DOHH2 (cell line): ENCODE data around the gene CIDEA.

Experiments
- H3F3A ChIP-seq: fragments of 200-600 bp; sonication (generic), shearing (Covaris generic); 2 replicates; pipeline ENCODE4 v1.6.0; 2016; ENCODE audit warnings: antibody characterized with exemption, mild to moderate bottlenecking; ENCODE audit not compliant: control insufficient read depth, insufficient read depth
- H3K27ac ChIP-seq: fragments of 200-600 bp; sonication (generic); 2 replicates; pipeline ENCODE4 v1.5.1; 2014; ENCODE audit warnings: low read depth, mild to moderate bottlenecking, low read length, moderate library complexity
- H3K27me3 ChIP-seq: fragments of 200-600 bp; sonication (generic); 2 replicates; pipeline ENCODE4 v1.6.1; 2014; ENCODE audit warnings: mild to moderate bottlenecking, low read length, mixed read lengths; ENCODE audit not compliant: control insufficient read depth
- H3K36me3 ChIP-seq: fragments of 200-600 bp; sonication (generic); 2 replicates; pipeline ENCODE4 v1.6.1; 2014; ENCODE audit warnings: mild to moderate bottlenecking, low read length, moderate library complexity, mixed read lengths; ENCODE audit not compliant: control insufficient read depth
- H3K4me1 ChIP-seq: fragments of 200-600 bp; sonication (generic); 2 replicates; pipeline ENCODE4 v1.6.1; 2014; ENCODE audit warnings: mild to moderate bottlenecking, low read length, mixed read lengths; ENCODE audit not compliant: control insufficient read depth
- H3K4me2 ChIP-seq: fragments of 200-600 bp; sonication (generic); 2 replicates; pipeline ENCODE4 v1.6.0; 2014; ENCODE audit warnings: mild to moderate bottlenecking, low read length, moderate library complexity
- H3K4me3 ChIP-seq: fragments of 200-600 bp; sonication (generic); 2 replicates; pipeline ENCODE4 v1.5.1; 2014; ENCODE audit warnings: mild to moderate bottlenecking, low read length, mixed read lengths
- H3K79me2 ChIP-seq: fragments of 200-600 bp; sonication (generic); 2 replicates; pipeline ENCODE4 v1.6.1; 2014; ENCODE audit warnings: mild to moderate bottlenecking, low read length, mixed read lengths; ENCODE audit not compliant: control insufficient read depth
- H3K9me2 ChIP-seq: fragments of 200-600 bp; sonication (generic); replicated peaks from 2 replicates; pipeline ENCODE4 v1.6.1; 2014; ENCODE audit warnings: mild to moderate bottlenecking, low read length, mixed read lengths; ENCODE audit not compliant: control insufficient read depth
- H3K9me3 ChIP-seq: fragments of 200-600 bp; sonication (generic); 2 replicates; pipeline ENCODE4 v1.6.1; 2014; ENCODE audit warnings: antibody characterized with exemption, low read length, mixed read lengths; ENCODE audit not compliant: control insufficient read depth, insufficient read depth
- H4K20me1 ChIP-seq: fragments of 200-600 bp; sonication (generic); 2 replicates; pipeline ENCODE4 v1.6.0; 2014; ENCODE audit warnings: low read depth, mild to moderate bottlenecking, antibody characterized with exemption, low read length, moderate library complexity; ENCODE audit not compliant: control insufficient read depth, insufficient read depth
- CTCF ChIP-seq: fragments of 200-600 bp; sonication (generic); IDR thresholded peaks from one replicate; pipeline ENCODE4 v1.5.1; 2014; ENCODE audit warnings: antibody characterized with exemption, mild to moderate bottlenecking, low read depth, low read length; ENCODE audit not compliant: poor library complexity, severe bottlenecking
- EZH2phosphoT487 ChIP-seq: fragments of 200-600 bp; sonication (generic); IDR thresholded peaks from 2 replicates; pipeline ENCODE4 v1.6.1; 2017; ENCODE audit warnings: borderline replicate concordance, mild to moderate bottlenecking, antibody characterized with exemption, low read length, moderate library complexity, mixed read lengths

Gene CIDEA

GRCh38 chr18:12256951-12257350 lies 2.8 kb downstream of the CIDEA start:
- no peaks in the 10 kb centered on the region for H3F3A ChIP-seq
- H3K4me2 ChIP-seq, result no peak overlapping the region
- H3K79me2 ChIP-seq, result no peaks in the 10 kb centered on the region
- no peak overlapping the region for H3K27ac ChIP-seq
- H3K9me3 ChIP-seq, result no peaks in the 10 kb centered on the region
- H4K20me1 ChIP-seq, result no peaks in the 10 kb centered on the region
- H3K36me3 ChIP-seq, result no peaks in the 10 kb centered on the region
- no peaks in the 10 kb centered on the region for H3K9me2 ChIP-seq
- H3K27me3 ChIP-seq, result peaks cover 9% of the 10 kb centered on the region; the same call in 1 of the 2 replicates
- TF ChIP-seq EZH2phosphoT487 (no peak), CTCF (no peak)
- H3K4me1 ChIP-seq, result no peaks in the 10 kb centered on the region
- H3K4me3 ChIP-seq, result no peak overlapping the region

GRCh38 chr18:12257996-12258718 lies 4.0 kb downstream of the CIDEA start:
- no peak overlapping the region for H3K27ac ChIP-seq
- peaks cover 5% of the 10 kb centered on the region; the same call in 1 of the 2 replicates for H3K27me3 ChIP-seq

GRCh38 chr18:12258719-12259705 lies 4.9 kb downstream of the CIDEA start:
- H3K27me3 ChIP-seq, result no peaks in the 10 kb centered on the region
- H3K4me2 ChIP-seq, result no peak overlapping the region
- no peaks in the 10 kb centered on the region for H3K9me2 ChIP-seq
- no peaks in the 10 kb centered on the region for H3K79me2 ChIP-seq
- H3K4me3 ChIP-seq, result no peak overlapping the region
- no peaks in the 10 kb centered on the region for H3K9me3 ChIP-seq
- no peak for TF ChIP-seq CTCF
- no peak for TF ChIP-seq EZH2phosphoT487
- H3F3A ChIP-seq, result no peaks in the 10 kb centered on the region
- H3K36me3 ChIP-seq, result no peaks in the 10 kb centered on the region
- no peaks in the 10 kb centered on the region for H4K20me1 ChIP-seq
- no peaks in the 10 kb centered on the region for H3K4me1 ChIP-seq
- no peak overlapping the region for H3K27ac ChIP-seq

More at GRCh38 chr18:12257996-12258718, 4.0 kb downstream of the CIDEA start:
- no peaks in the 10 kb centered on the region for H3F3A ChIP-seq
- H3K36me3 ChIP-seq, result no peaks in the 10 kb centered on the region
- H3K4me1 ChIP-seq, result no peaks in the 10 kb centered on the region
- H4K20me1 ChIP-seq, result no peaks in the 10 kb centered on the region
- H3K9me3 ChIP-seq, result no peaks in the 10 kb centered on the region
- TF ChIP-seq CTCF (no peak), EZH2phosphoT487 (no peak)
- H3K9me2 ChIP-seq, result no peaks in the 10 kb centered on the region
- no peak overlapping the region for H3K4me2 ChIP-seq
- H3K79me2 ChIP-seq, result no peaks in the 10 kb centered on the region
- no peak overlapping the region for H3K4me3 ChIP-seq
